Activated B cell treated with CpG ODN at 0.5 μM for 24 hours (primary cell): ENCODE results near the gene DCC. TPM values are rescaled to one million over a fixed set of nuclear protein-coding genes. Genes with fewer than 3 reads are reported as not detected.

ENCODE experiments used
- ATAC-seq: fragments of 200-7000 bp; cut with Tn5 transposase; one replicate; pipeline ENCODE4 v1.10.0; 2021; ENCODE audit warnings: low read depth, mild to moderate bottlenecking, moderate library complexity
- CTCF ChIA-PET: fragments of 350-600 bp; sonication (Branson Sonifier 250); formaldehyde crosslinking; loops from one replicate; lab custom pipeline; 2021; ENCODE audit warnings: antibody characterized with exemption; lab: Charles Lee
- POLR2A ChIA-PET: fragments of 350-600 bp; sonication (Branson Sonifier 250); formaldehyde crosslinking; loops from one replicate; lab custom pipeline; 2021; ENCODE audit warnings: antibody characterized with exemption; lab: Charles Lee
- DNase-seq: peaks from one replicate; pipeline ENCODE4 v3.0.0; 2022
- H3K27ac Mint-ChIP-seq: one replicate; pipeline ENCODE4 v1.8.0; 2020; ENCODE audit warnings: mixed read lengths
- H3K27me3 Mint-ChIP-seq: one replicate; pipeline ENCODE4 v1.8.0; 2021; ENCODE audit warnings: mixed read lengths
- H3K36me3 Mint-ChIP-seq: one replicate; pipeline ENCODE4 v1.8.0; 2021; ENCODE audit warnings: low read depth, mixed read lengths
- H3K4me1 Mint-ChIP-seq: one replicate; pipeline ENCODE4 v1.8.0; 2021; ENCODE audit warnings: mixed read lengths
- H3K4me3 Mint-ChIP-seq: one replicate; pipeline ENCODE4 v1.8.0; 2020; ENCODE audit warnings: mild to moderate bottlenecking, mixed read lengths
- H3K9me3 Mint-ChIP-seq: one replicate; pipeline ENCODE4 v1.8.0; 2020; ENCODE audit warnings: mixed read lengths
- CTCF ChIP-seq: fragments of 200-600 bp; IDR thresholded peaks from one replicate; pipeline ENCODE4 v1.8.0; 2022; ENCODE audit warnings: antibody characterized with exemption, mild to moderate bottlenecking
- intact Hi-C: fragments of 100-400 bp; cut with micrococcal nuclease; formaldehyde crosslinking; loops from one replicate; pipeline ENCODE4 v1.15.1; 2024
- total RNA-seq: library from RNA; stranded (reverse); gene quantifications from 2 replicates; pipeline ENCODE4 v1.2.3, GENCODE V29; 2022

Gene DCC
- total RNA-seq, 1 donor from 2014 or later = not detected

- no peak for DNase-seq
- intact Hi-C loops = no loop called here
- H3K27ac Mint-ChIP-seq = no peak overlapping the region
- POLR2A ChIA-PET = no interaction called here
- no peaks in the 10 kb centered on the region for H3K9me3 Mint-ChIP-seq
- H3K27me3 Mint-ChIP-seq = no peaks in the 10 kb centered on the region
- no peak for TF ChIP-seq CTCF
- CTCF ChIA-PET = no interaction called here
- no peaks in the 10 kb centered on the region for H3K36me3 Mint-ChIP-seq
- H3K4me3 Mint-ChIP-seq = no peak overlapping the region
- H3K4me1 Mint-ChIP-seq = no peaks in the 10 kb centered on the region
- ATAC-seq = no peak
These were observed 145.0 kb downstream of the DCC start for GRCh38 chr18:52484977-52485376.

DNA sequence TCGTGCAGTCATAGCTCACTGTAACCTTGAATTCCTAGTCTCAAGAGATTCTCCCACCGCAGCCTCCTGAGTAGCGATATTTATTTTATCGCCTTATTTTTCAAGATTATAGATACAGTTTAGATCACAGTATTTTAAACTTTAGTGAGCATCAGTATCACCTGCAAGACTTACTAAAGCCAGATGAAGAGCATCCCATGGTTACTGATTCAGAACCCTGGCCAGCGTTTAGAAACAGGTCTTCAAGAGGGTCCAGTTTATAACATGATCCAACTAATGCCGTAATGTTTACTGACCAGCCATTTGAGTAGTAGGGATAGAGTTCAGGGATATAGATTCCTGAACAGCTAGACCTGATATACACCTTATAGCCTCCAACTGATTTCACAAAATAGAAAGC is 146.1 kb downstream of the DCC start:
- no peak overlapping the region for H3K4me3 Mint-ChIP-seq
- POLR2A ChIA-PET = no interaction called here
- no peak for ATAC-seq
- no peaks in the 10 kb centered on the region for H3K27me3 Mint-ChIP-seq
- intact Hi-C loops = no loop called here
- no peaks in the 10 kb centered on the region for H3K4me1 Mint-ChIP-seq
- no peak for TF ChIP-seq CTCF
- CTCF ChIA-PET = no interaction called here
- DNase-seq = no peak
- H3K36me3 Mint-ChIP-seq = no peaks in the 10 kb centered on the region
- no peaks in the 10 kb centered on the region for H3K9me3 Mint-ChIP-seq
- H3K27ac Mint-ChIP-seq = no peak overlapping the region

DNA sequence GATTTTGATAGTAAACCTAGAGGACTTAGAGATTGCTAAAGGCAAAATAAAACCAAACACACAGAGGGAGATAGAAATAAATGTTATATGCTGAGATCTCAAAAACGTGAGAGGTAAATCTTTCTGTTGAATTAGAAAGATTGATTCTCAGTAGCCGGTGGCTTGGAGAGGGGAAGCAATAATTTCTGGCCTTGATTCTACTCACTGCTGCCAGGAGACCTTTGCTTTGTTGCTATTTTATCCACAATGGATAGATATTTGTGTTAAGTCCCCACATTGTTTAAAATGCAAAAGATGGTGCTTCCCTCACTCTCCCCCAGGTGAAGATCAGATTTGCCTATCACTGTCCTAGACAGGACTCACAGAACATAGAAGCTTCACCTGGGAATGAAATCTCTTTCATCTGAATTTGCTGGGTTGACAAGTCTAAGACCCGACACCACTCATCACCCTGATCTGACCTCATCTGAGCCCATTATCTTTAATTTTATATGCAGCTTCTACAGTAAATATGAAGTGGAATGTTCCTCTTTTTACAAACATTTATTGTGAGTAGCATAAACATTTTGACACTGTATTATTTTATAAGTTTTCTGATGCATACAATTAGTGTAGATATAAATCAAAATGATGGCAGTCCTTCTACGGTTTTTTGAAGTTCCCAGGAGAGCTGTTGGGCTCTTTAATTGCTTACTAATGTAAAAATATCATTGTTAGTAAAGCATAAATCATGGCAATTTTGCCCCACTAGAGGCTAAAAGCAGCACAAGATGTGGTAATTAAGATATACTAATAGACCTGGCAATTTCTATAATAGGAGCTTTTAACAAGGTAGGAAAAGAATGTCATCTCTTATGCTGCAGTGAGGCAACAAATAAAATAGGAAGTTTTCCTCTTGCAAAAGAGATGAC is 149.7 kb downstream of the DCC start:
- intact Hi-C loops = no loop called here
- ChIA-PET CTCF (no interaction called here), POLR2A (no interaction called here)
- TF ChIP-seq CTCF = no peak
- Mint-ChIP-seq H3K9me3 (peaks cover 7% of the 10 kb centered on the region), H3K4me3 (no peak overlapping the region), H3K27ac (no peak overlapping the region), H3K27me3 (no peaks in the 10 kb centered on the region), H3K4me1 (no peaks in the 10 kb centered on the region), H3K36me3 (no peaks in the 10 kb centered on the region)
- DNase-seq (no peak), ATAC-seq (no peak)

- H3K27ac Mint-ChIP-seq = no peak overlapping the region
- no peak for TF ChIP-seq CTCF
- CTCF ChIA-PET = no interaction called here
These were observed 156.4 kb downstream of the DCC start for GRCh38 chr18:52496426-52496825.

DNA sequence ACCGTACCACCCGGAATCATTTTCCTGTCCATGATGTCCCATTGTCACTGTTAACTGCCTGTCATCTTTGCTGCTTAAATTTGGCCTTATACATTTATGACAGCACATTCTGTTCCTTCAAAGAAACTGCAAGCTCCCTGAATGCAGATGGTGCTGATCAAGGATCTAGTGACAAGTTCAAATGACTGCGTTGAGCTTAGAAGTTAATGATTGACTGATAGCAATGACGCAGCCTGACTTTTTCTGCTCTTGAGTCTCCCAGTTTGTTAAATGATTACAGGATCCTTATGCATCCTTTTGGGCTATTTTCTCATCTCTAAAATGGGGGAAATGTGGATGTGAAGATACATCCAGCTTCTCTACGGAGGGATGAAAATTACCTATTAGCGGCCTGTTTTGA is 159.0 kb downstream of the DCC start:
- ChIA-PET POLR2A (no interaction called here), CTCF (no interaction called here)
- no peaks in the 10 kb centered on the region for H3K36me3 Mint-ChIP-seq
- peaks cover 13% of the 10 kb centered on the region for H3K9me3 Mint-ChIP-seq
- no peak overlapping the region for H3K27ac Mint-ChIP-seq
- no peak for ATAC-seq
- no peaks in the 10 kb centered on the region for H3K4me1 Mint-ChIP-seq
- DNase-seq = no peak
- TF ChIP-seq CTCF = no peak
- H3K27me3 Mint-ChIP-seq = no peaks in the 10 kb centered on the region
- intact Hi-C loops = no loop called here
- no peak overlapping the region for H3K4me3 Mint-ChIP-seq

More at GRCh38 chr18:52496426-52496825, 156.4 kb downstream of the DCC start:
- ATAC-seq (no peak), DNase-seq (no peak)
- intact Hi-C loops = no loop called here
- Mint-ChIP-seq H3K4me1 (no peaks in the 10 kb centered on the region), H3K9me3 (peaks cover 12% of the 10 kb centered on the region), H3K4me3 (no peak overlapping the region), H3K36me3 (no peaks in the 10 kb centered on the region), H3K27me3 (no peaks in the 10 kb centered on the region)
- POLR2A ChIA-PET = no interaction called here
